NCI-H510A (cell line): Measurements from ENCODE around the gene CREB5.

Source experiments
- DNase-seq: peaks from one replicate; lab custom pipeline; 2025; lab: John Stamatoyannopoulos, UW

The CREB5 gene

DNA sequence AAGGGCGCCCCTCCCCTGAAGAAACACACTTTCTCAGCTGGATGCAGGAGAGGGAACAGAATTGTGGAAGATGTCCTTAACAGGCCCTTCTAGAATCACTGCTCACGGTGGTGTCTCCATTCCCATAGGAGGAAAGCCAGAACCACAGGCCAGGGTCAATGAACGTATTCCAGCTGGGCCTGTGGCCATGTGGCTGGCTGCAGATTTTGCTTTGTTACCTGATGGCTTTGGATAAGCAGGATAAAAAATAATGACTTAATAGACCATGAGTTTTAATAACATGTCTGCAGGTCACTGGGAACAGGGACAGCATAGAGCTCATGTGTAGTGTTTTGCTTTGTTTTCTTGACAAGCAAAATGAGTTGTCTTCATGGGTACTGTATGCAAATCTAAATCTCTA lies 335.5 kb downstream of the CREB5 start:
- DNase-seq: no peak

DNA sequence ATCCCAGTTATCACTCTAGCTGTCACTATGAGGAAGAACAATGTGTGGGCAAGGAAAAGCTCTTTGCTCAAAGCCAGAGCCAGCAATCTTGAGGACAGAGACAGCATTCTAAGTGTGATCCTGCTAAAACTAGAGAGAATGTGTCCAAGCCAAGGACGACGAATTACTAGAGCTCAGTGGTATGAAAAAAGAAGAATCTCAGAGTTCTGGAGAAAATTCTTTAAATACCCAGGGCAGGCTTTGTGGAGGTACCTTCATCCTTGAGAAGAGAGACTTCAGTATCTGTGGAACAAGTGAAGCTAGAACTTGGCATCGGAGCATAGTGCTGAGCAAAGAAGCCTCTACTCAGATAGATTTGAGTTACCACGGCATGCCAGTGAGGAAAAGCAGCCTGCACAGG lies 336.0 kb downstream of the CREB5 start:
- no peak for DNase-seq

DNA sequence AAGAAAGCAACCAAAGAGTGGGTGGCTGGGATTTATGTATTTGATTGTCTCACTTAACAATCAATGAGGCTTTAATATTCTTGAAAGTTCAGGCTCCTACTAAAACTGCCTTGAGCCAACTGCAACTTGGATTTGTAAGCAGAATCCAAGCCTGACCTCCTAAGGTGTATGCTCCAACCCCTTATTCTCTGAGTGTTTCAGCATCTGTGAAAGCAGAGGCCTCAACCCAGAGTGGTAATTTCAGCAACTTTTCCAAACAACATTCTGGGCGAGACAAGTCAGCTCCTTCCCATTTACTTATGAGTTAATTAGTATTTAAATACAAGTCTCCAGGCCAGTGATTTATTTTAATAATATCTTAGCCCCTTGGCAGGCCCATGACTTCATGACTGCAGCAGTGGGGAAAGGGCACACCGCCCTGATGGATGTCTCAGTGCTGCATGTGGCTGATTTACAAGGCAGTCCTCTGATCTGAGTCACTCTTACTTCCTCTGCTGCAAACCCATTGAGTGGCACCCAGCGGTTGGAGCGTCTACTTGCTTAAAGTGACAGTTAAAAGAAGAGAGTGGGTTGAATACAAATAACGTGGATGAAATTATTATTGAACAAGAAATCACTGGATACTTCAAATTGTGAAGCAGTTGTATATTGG lies 336.7 kb downstream of the CREB5 start:
- DNase-seq: no peak

DNA sequence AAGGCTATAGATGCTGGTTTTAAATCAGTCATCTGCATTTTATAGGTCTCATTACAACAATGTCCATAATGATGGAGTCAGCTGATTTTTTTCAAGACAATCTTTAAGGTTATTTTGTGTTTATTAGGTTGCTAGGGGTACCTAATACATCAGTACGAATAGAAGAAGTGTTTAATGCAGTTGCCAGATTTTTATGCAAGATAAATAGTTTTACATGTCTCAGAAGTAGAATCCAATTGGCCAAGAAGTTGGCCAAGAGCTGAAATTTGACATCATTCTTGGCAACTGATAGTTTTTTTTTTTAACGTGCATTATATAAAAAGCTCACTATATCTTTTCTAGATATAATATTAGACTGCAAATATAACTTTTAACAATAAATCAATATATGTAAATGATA lies 337.3 kb downstream of the CREB5 start:
- DNase-seq: no peak

DNA sequence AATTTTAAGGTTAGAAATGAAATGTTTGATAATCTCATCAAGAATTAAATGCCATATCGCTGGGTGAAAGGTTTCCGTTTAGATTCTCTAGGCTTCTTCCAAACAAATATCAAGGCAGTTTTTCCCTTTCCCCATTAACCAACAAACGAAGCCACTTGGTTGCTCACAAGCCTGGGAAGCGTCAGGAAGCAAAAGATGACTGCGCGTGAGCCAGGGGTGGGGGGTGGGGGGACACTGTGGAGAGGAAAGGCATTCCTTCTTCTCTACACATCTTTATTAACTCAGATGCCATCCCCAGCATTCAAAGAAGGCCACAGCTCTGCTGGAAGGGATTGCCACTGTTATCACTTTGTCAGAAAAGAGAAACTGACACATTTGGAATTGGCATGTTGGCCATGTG lies 338.7 kb downstream of the CREB5 start:
- DNase-seq: no peak

DNA sequence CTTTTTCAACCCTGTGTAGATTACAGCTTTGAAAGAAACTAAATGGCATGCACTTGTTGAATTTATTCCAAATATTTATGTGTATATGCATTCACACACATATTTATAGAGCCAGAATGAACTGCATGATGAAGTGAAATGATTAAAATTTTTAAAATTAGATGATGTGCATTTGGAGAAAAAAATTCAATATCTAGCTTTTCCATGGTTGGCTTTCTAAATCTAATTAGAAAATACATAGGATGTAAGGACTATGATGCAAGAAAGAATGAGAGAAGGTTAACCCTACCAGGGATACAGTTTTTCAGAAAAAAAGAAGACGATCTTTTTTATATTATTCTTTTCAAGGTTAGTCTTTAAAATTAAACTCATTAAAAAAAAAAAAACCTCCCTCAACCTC lies 341.3 kb downstream of the CREB5 start:
- DNase-seq: no peak

DNA sequence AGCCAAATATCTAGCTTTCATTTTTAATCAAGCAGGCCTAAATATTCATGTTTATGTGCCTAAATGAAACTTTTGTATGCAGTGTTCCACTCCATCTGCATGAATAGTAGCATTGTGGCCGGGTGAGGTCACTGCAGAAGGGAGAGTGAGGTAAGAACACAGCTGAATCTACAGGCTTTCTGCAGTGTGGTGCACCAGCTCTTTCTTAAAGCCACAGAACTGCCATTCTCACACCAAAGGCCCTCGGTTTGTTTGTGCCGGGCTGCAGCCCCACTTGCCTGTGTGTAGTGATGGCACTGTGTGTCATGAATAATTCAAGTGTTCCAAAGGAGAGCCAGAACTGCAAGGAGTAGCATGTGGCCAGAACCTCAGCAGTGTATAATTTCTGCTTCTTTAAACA lies 341.7 kb downstream of the CREB5 start:
- DNase-seq: peak; percentile 16

DNA sequence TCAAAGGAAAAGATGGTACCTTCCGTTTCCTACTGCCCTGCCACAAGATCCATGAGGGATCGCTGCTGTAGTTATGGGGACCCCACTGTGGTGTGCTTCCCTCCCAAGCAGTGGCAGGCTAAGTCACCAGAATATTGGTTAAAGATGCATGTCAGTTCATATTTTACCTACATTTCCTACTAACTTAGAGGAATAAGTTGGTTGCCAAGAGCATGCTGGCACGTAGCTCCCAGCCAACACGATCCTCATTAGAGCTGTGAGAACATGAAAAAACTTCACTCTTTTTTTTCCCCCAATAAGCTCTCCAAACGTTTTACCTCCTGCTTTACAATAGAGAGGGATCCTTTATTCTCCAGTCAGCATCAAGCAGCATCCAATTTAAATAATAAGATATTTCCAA lies 342.1 kb downstream of the CREB5 start:
- DNase-seq: no peak

DNA sequence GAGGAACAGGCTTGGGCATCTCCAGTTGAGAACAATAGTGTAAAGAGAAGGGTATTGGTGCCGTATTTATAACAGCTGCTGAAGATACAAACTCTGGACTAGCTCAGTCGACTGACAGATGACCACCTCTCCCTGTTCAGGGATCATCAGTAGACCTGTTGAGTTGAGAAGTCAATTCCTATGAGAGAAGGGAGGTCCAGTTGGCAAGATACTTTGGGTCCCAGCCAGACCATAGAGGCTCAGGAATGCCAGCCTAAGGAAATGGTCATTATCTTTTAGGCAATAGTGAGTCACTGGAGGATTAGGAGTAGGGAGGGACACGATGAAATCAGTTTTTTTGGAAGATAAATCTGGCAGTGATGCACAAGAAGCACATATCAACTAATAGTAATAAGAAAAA lies 342.9 kb downstream of the CREB5 start:
- DNase-seq: no peak

DNA sequence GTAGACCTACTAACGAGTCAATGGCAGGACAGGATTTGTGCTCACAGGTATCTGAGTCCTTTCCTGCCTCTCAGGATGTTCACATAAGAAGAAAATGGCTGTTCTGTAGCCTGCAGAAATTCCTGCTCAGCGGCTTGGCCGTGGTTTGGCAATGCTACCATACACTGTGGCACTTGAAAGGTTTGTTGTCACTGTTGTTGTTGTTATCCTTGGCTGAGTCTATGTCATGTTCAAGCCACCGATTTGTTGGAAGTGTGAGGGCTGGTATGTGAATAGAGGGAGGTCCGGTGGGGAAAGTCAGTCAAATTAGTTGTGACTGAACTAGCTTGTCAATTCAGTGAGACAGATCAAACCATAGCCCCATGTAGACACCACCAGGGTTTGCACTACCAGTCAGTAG lies 345.9 kb downstream of the CREB5 start:
- DNase-seq: no peak

DNA sequence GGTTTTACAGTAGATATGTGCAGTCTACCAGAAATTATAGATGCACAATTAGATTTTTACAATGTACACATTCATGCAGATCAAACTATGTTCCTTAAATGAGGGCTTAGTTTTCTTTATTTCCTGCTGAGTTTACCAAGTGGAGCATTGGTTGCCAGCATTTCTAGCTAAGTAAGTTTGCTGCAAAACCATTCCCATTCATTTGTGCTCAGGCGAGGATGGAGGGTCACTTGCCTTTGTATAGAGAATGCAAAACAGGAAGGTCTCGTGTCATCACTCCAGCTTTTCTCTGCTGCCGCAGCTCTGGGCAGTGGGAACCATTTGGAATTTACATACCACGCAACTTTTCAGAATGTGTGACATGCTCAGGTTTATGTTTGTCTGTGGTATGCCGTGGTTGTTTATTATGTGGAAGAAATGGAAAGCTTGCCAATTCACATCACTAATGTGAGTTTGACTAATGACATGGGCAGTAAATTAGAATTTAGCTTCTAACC lies 347.2 kb downstream of the CREB5 start:
- DNase-seq: no peak

DNA sequence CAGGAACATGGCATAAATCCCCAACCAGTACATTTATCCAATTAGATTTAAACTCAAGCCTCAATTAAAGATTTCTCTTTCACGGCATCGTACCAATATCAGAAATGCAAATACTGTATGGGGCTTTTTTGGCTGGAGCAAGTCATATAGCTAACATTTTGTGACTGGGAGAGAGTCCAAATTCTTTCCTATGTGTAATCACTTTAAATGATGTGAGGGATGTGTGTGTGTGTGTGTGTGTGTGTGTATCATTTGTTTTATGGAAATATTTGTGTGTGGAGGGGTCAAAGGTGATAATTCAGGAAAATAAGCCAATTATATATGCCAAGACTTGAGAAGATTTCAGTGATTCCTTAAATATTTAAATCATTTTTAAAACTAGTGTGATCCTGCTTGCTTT lies 349.2 kb downstream of the CREB5 start:
- DNase-seq: no peak

DNA sequence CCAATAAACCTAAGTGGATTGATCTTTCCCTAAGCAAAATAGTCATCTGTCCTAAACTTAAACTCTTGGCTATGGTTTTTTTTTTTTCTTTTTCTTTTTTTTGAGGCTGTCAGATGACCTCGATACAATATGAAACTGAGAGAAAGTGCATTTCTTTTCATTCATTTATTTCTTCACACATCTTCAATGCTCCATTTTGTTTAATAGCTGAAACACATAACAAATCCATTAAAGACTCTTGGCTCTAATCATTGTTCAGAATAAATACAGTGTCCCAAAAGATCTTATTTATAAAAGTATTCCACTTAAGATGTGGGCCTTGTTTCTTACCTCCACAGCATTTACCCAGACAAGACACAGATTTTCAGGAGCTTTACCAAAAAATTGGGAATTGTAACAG lies 350.3 kb downstream of the CREB5 start:
- DNase-seq: no peak

DNA sequence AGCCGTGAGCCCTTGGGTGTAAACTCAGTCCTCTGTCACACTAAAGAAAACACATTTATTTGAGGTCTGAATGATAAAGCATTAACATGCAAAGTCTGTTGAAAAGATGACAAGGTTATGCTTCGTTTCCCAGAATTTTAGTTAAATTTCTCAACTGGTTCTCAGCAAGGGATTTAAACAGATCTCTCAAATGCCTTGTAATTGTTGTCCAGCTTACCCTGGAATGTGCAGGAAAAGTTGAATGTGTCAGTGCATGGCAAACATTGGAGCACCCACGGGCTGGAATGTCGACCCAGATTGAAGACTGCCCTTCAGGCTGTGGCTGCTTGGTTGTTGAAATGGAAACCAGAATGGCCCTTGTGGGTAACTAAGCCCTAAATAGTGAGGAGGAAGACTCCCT lies 354.0 kb downstream of the CREB5 start:
- DNase-seq: no peak

DNA sequence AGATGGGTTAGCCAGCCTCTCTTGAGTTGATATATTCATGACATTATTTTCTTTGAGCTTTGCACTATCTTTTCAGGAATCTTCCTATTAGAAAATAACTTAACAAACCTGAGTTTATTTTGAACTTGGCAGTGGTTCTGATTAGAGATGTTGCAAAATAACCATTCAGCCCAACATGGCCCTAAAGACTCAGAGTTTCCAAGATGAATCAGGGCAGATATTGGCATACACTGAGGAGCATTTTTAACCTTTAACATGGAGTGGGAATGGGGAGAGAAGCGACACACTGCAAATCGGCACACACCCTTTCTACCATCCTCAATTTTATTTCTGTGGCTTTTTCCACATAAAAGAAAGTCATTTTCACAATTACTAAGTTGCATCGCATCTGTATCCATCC lies 355.0 kb downstream of the CREB5 start:
- no peak for DNase-seq

DNA sequence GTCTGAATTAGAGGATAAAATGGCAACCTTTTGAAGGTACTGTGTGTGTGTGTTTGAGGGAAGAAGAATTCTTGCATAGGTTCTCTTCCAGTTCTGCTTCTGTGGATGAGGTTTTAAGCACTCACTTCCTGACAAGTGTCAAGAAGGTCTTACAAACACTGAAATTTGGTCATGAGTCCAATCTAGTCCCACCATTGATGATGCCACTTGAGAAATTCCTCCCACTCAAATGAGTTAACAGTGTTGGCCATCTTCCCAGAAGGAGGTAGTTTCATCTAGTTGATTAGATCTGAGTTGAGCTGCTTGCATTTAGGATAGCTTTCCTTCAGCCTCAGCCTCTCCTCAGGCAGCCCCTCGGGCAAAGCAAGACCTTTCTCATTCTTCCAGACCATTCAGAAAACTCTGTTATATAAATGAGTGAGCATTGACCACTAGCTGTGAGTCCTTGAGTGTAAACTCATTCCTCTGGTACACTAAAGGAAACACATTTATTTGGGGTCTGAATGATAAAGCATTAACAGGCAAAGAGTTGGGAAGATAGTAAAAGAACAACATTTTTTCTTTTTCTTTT lies 356.3 kb downstream of the CREB5 start:
- DNase-seq: no peak

DNA sequence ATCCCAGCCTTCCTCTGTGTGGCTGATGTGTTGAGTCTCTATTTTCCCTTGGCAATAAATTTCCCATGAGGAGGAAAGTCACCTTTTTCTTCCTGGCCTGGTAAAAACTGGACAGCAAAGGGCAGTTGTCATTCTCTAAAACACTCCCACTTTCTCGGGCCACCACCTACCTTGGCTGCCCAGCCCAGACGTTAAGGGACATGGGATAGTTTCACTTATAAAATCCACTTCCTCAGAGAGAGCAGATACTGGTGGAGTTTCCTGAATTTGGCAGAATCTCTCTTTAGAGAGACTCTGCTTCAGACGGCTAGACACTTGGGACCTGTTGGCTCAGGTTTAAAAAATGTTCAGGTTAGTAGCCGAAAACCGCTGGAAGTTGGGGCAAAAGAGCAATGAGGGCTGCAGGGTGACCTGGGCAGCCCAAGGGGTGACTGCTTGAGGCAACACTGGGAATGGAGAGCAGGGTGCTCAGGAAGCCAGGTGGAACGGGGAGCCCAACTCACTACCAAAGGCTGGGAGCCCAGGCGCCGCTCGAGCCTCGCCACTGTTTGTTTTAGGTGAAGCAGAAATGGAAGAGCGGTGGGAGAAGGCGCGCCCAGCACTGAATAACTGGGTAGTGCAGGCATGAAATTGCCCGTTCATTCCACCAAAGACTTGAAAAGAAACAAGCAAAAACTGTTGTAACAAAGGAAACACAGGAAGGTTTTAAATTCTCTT lies 359.7 kb downstream of the CREB5 start:
- peak; percentile 15 for DNase-seq

DNA sequence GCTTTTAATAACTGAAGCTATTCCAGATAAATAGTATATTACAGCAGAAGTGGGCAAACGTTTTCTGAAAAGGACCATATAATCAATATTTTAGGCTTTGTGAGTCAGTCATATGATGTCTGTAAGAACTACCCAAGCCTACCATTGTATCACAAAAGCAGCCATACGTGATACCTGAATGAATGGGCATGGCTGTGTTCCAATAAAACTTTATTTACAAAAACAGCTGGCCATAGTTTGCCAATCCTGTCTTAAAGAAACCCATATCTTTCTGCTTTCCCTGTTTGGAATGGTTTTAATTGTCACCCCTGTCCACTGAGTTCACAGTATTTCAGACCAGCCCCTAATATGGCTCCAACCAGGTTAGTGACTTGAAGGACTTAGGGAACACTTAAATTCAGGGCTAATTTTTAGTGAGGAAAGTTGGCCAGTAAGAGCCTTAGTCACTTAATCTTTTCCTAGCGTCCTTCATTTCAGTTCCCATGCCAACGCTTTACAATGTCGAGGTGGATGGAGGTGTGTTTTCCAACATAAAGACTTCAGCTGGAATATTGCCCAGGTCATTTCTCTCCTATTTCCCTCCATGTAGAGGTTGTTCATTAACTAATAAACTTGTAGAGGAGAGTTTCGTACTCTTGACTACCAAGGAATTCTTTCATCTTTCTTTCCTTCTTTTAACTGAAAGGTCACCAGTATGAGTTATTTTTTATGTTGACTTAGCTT lies 361.3 kb downstream of the CREB5 start:
- DNase-seq: no peak

DNA sequence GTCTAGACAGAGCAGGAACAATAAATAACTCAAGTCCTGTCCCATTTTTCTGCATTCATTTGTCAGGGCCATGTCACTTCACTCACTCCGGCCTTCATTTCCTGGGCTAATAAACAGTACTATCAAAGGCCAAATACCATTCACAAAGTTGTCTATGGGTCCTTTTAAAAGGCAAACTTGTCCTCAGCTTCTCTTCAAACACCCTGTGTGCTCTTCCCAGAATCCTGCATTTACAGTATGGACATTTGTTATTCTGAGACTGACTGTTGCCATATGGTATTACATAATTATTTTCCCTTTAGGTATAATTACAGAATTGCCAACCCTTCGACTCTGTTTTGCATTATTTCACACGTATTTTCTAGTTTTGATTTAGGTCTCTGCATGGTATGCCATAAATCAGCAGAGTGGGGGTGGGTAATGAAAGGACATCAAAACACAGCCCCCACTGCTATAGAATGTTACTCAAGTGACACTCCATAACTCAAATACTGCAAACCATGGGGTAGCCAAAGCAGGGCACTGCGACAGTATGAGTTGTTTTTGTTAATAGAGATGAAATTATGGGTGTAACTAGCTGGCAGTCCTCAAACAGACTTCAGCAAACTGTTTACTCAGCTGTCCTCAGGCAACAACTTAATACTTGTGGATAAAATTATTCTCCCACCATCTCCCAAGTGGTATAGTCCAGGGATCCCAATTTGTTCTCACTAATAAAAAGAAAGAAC lies 362.1 kb downstream of the CREB5 start:
- peak; percentile 71 for DNase-seq

DNA sequence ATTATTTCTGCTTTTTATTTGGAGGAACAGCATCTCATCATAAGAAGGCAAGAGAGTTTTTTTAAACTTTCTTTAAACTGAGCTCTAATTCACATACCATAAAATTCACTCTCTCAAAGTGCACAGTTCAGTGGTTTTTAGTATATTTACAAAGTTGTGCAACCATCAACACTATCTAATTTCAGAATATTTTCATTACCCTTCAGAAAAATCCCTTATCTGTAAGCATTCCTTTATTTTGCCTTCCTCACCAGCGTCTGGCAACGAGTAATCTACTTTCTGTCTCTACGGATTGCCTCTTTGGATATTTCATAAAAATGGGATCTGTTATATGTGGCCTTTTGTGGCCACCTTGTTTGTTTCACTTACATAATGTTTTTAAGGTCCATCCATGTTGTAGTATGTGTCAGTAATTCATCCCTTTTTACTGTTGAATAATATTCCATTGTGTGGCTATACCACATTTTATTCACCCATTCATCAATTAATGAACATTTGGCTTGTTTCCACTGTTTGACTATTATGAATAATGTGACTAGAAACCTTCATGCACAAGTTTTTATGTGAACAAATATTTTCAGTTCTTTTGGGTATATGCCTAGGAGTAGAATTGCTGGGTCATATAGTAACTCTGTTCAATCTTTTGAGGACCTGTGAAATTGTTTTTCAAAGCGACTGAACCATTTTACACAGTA lies 364.3 kb downstream of the CREB5 start:
- DNase-seq: no peak

DNA sequence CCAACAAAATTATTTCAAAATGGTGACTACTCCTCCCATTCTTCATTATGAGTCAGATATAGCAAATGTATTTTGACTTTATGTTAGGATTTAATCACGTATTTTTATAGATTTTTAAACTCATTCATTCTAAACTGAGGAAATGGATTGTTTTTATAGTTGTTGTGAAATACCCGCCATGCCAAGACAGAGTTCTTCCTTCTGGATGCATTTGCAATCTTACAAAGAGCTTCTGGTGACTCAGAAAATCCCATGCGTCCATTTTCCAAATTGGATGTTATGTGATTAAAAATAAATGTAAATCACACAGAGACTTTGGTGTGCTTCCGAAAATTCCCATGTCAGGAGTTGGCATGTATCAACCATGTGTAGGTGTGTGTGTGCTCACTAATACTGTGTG lies 366.5 kb downstream of the CREB5 start:
- no peak for DNase-seq

DNA sequence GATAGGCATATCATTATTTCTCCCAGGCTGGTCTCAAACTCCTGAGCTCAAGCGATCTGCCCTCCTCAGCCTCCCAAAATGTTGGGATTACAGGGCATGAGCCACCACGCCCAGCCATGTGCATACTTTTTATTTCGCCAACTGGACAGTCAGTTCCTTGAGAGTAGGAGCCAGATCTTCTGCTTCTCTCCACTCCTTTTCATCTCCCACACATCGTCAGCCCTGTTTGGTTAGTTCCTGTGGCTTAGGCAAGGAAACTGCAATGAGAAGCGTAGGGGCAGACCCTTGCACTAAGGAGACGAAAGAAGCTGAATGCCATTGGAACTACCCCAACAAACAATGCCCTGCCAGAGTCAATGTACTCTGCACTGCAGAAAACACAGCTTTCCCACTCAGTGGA lies 367.6 kb downstream of the CREB5 start:
- no peak for DNase-seq
